GM12878 (cell line): ENCODE measurements around the gene FUT7.

ENCODE experiments used
- CHD2 ChIP-seq: IDR thresholded peaks from 2 replicates; pipeline ENCODE4 v1.6.1; 2011; ENCODE audit warnings: low read depth, low read length, improper control_type of control experiment, borderline replicate concordance
- TF ChIP-seq, protein P1 (sequence below), 3 experiments: IDR thresholded peaks in 2 of 3; conservative IDR thresholded peaks in 1 of 3; 2 replicates each; pipeline ENCODE4 v1.5.1; 2011; ENCODE audit warnings: low read depth in 3 of 3, low read length in 3 of 3, mild to moderate bottlenecking in 3 of 3, control low read depth in 2 of 3, moderate library complexity in 2 of 3, inconsistent platforms in 1 of 3, mixed read lengths in 1 of 3; ENCODE audit not compliant: control insufficient read depth in 2 of 3, insufficient read depth in 1 of 3; ENCODE audit errors: extremely low read depth in 1 of 3

DNA sequence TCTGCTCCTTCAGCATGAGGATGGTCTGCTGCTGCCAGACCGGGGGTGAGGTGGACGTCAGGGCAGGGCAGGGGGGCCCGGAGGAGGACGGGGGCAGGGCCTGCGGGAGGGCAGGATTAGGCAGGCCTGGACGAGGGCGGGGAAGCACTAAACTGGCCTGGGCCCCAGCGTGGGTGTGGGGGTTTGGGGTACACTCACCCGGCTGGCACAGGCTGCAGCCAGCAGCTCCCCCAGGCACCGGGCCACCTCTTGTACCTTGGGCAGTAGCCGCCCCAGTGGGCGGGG is 32.9 kb upstream of the FUT7 start:
- TF ChIP-seq CHD2, result no peak
- TF ChIP-seq, protein P1, sequence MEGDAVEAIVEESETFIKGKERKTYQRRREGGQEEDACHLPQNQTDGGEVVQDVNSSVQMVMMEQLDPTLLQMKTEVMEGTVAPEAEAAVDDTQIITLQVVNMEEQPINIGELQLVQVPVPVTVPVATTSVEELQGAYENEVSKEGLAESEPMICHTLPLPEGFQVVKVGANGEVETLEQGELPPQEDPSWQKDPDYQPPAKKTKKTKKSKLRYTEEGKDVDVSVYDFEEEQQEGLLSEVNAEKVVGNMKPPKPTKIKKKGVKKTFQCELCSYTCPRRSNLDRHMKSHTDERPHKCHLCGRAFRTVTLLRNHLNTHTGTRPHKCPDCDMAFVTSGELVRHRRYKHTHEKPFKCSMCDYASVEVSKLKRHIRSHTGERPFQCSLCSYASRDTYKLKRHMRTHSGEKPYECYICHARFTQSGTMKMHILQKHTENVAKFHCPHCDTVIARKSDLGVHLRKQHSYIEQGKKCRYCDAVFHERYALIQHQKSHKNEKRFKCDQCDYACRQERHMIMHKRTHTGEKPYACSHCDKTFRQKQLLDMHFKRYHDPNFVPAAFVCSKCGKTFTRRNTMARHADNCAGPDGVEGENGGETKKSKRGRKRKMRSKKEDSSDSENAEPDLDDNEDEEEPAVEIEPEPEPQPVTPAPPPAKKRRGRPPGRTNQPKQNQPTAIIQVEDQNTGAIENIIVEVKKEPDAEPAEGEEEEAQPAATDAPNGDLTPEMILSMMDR (IDR thresholded peaks at IDR 0.05 in 2 of 3, conservative IDR thresholded peaks at IDR 0.05 in 1 of 3; ENCODE audit: control insufficient read depth in 2 of 3, extremely low read depth in 1 of 3, insufficient read depth in 1 of 3, low read depth in 3 of 3, low read length in 3 of 3), result no peak
